HL-60/S4 (cell line): Measurements from ENCODE around the gene ZMIZ1.

ENCODE experiments used
- in situ Hi-C: fragments of 300-500 bp; cut with MboI; formaldehyde crosslinking; loops from 2 replicates; pipeline ENCODE4 v1.14.3; 2022; ENCODE audit warnings: low sequenced_read_pairs

Gene ZMIZ1

GRCh38 chr10:79116368-79116767, 47.6 kb downstream of the ZMIZ1 start:
- in situ Hi-C loops, result no loop called here

GRCh38 chr10:79116801-79117723, 48.3 kb downstream of the ZMIZ1 start:
- in situ Hi-C loops, result no loop called here

- in situ Hi-C loops, result no loop called here
Observed at GRCh38 chr10:79118286-79119202, 49.8 kb downstream of the ZMIZ1 start.

- in situ Hi-C loops, result no loop called here
Observed at GRCh38 chr10:79119306-79119705, 50.5 kb downstream of the ZMIZ1 start.

GRCh38 chr10:79123547-79123963, 54.8 kb downstream of the ZMIZ1 start:
- in situ Hi-C loops, result no loop called here

GRCh38 chr10:79124066-79124465, 55.3 kb downstream of the ZMIZ1 start:
- in situ Hi-C loops, result no loop called here

GRCh38 chr10:79125092-79125491, 56.3 kb downstream of the ZMIZ1 start:
- in situ Hi-C loops, result no loop called here

- in situ Hi-C loops, result no loop called here
Observed at GRCh38 chr10:79126351-79127080, 57.8 kb downstream of the ZMIZ1 start.

GRCh38 chr10:79127151-79127961, 58.6 kb downstream of the ZMIZ1 start:
- in situ Hi-C loops, result no loop called here

- in situ Hi-C loops, result no loop called here
Observed at GRCh38 chr10:79128241-79128922, 59.6 kb downstream of the ZMIZ1 start.

- in situ Hi-C loops, result no loop called here
Observed at GRCh38 chr10:79128923-79129305, 60.1 kb downstream of the ZMIZ1 start.

GRCh38 chr10:79129361-79129997, 60.7 kb downstream of the ZMIZ1 start:
- in situ Hi-C loops, result no loop called here

GRCh38 chr10:79130255-79130654, 61.5 kb downstream of the ZMIZ1 start:
- in situ Hi-C loops, result no loop called here

- in situ Hi-C loops, result no loop called here
Observed at GRCh38 chr10:79130846-79131245, 62.1 kb downstream of the ZMIZ1 start.

- in situ Hi-C loops, result no loop called here
Observed at GRCh38 chr10:79131836-79132631, 63.3 kb downstream of the ZMIZ1 start.

GRCh38 chr10:79132681-79133381, 64.1 kb downstream of the ZMIZ1 start:
- in situ Hi-C loops, result no loop called here

- in situ Hi-C loops, result no loop called here
Observed at GRCh38 chr10:79133416-79133815, 64.7 kb downstream of the ZMIZ1 start.

- in situ Hi-C loops, result no loop called here
Observed at GRCh38 chr10:79135790-79136189, 67.0 kb downstream of the ZMIZ1 start.
